ENCODE measurements around the gene CHRNA3. TPM values are rescaled to one million over a fixed set of nuclear protein-coding genes. Genes with fewer than 3 reads are reported as not detected.
"Not testable (repeated sequence)": the region's sequence is repeated elsewhere in the genome, so short reads cannot be mapped to it uniquely, and the experiment has no call there.

CHRNA3 gene
- total RNA-seq, 1 experiment from 2014 or later: not detected

DNA sequence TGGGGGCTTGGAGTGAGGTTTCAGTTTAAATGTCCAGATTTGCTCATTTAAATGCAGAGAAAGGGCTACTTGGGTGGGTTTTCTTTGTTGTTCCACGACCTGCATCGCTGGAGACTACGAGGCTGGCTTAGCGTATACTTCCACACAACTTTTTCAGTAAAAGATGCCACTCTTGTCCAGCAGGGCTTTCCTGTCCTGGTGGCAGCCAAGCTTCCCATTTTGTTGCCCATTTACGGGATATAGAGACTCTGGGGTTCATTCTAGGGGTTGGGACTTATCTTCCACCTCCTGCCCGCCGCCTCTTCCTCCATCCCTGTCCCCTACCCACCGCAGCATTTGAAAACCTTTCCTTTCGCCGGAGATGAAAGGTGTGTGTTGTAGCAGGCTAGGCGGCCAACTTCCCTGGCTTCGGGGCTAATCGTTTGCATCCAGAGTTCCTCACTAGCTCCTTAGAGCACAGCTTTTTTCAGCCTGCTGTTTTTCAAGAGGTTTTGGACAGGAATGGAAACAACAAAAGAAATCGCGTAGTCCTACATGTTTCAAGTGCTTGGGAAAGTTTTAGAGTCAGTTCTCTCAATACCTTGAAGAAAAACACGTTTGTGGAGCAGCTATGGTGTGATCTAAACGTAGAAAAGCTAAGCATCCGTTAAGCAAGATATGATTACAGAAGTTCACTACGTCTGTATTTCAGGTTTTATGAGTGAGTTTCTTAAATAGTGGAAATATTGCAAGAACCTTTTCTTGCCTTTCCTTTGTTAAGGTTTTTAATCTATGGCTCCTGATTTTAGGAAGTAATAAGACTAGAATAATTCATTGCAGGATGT is 54.6 kb downstream of the CHRNA3 start:
- no peaks in the 10 kb centered on the region for H3K9me3 ChIP-seq (ENCODE audit: low read length)
- no peaks in the 10 kb centered on the region for H4K20me1 ChIP-seq (ENCODE audit: insufficient read depth, low read depth, low read length)
- peak overlapping the region; percentile 61 for H3K4me2 ChIP-seq (ENCODE audit: low read depth, low read length, poor library complexity, severe bottlenecking)
- H3K9ac ChIP-seq (ENCODE audit: low read length): peak overlapping the region; percentile 62
- H2AFZ ChIP-seq (ENCODE audit: low read length): peak overlapping the region; percentile 71; the same call in 1 of the 2 replicates
- no peaks in the 10 kb centered on the region for H3K27me3 ChIP-seq (ENCODE audit: low read length)
- DNase-seq: no peak
- no peak overlapping the region for H3K27ac ChIP-seq (ENCODE audit: low read length)
- H3K9me2 ChIP-seq (replicated peaks; ENCODE audit: insufficient read depth, low read length): no peaks in the 10 kb centered on the region
- H3K36me3 ChIP-seq (ENCODE audit: insufficient read depth, low read length): no peaks in the 10 kb centered on the region
- no peaks in the 10 kb centered on the region for H3K79me2 ChIP-seq (ENCODE audit: low read length)
- peaks cover 10% of the 10 kb centered on the region for H3K4me1 ChIP-seq (ENCODE audit: low read length)
- peak overlapping the region; percentile 54 for H3K4me3 ChIP-seq (ENCODE audit: low read length)

DNA sequence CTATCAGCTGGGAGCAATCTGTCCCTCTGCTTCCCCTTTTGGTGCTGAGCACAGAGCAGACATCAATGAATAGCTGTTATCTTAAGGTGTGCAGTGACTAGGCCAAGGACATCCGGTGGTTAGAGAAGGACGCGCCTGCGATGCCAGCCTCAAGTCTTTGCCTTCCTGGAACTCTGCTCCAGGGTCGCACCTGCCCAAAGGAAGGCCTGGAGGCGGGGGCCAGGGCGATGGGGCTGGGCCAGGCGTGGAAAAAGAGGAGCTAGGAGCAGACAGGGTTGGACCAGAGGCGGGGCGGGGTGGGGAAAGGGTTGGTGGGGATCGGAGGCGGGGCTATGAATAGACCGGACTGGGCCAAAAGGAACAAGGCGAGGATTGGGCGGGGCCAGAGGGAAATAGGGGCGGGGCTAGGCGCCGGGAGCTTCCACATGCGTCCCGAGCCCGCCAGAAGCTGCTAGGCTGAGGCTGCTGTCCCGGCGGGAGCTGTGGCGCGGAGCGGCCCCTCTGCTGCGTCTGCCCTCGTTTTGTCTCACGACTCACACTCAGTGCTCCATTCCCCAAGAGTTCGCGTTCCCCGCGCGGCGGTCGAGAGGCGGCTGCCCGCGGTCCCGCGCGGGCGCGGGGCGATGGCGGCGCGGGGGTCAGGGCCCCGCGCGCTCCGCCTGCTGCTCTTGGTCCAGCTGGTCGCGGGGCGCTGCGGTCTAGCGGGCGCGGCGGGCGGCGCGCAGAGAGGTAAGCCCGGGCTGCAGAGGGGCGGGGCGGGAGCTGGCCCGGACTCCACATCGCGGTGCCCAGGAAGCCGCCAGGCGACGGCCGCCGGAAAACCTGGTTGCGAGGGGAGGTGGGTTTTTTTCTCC is 55.5 kb downstream of the CHRNA3 start, which contains the start of gene CHRNA5:
Gene CHRNA5 (plus strand): TSS at position 424 of the 854 bp plus-strand sequence. CDS start 200 bp downstream, at position 624.
- H3K9ac ChIP-seq (ENCODE audit: low read length): peak within 1 kb of the TSS; percentile 62
- no peaks in the 10 kb centered on the region for H4K20me1 ChIP-seq (ENCODE audit: insufficient read depth, low read depth, low read length)
- peak within 1 kb of the TSS; percentile 75 for H2AFZ ChIP-seq (ENCODE audit: low read length)
- no peaks in the 10 kb centered on the region for H3K9me3 ChIP-seq (ENCODE audit: low read length)
- H3K4me1 ChIP-seq (ENCODE audit: low read length): peaks cover 10% of the 10 kb centered on the region
- H3K27me3 ChIP-seq (ENCODE audit: low read length): no peaks in the 10 kb centered on the region
- DNase-seq: peak; percentile 49
- H3K27ac ChIP-seq (ENCODE audit: low read length): no peak within 1 kb of the TSS
- H3K4me3 ChIP-seq (ENCODE audit: low read length): peak within 1 kb of the TSS; percentile 54
- H3K9me2 ChIP-seq (replicated peaks; ENCODE audit: insufficient read depth, low read length): no peaks in the 10 kb centered on the region
- H3K36me3 ChIP-seq (ENCODE audit: insufficient read depth, low read length): no peaks in the 10 kb centered on the region
- no peaks in the 10 kb centered on the region for H3K79me2 ChIP-seq (ENCODE audit: low read length)
- H3K4me2 ChIP-seq (ENCODE audit: low read depth, low read length, poor library complexity, severe bottlenecking): peak within 1 kb of the TSS; percentile 61

DNA sequence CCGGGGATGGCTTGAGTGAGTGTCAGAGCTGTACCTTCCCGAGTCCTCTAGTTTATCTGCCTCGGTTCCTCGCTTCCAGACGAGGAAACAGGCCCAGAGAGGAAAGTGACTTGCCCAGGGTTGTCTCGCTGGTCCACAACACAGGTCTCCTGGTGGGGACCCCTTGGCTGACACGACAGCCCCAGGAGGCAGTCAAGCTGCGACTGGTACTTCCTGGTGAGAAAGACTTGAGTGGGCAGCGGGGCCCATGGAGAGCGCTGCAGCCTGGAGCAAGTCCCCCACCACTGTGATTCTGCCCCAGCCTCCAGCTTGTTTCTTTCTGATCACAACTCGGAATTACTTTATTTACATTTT is 56.1 kb downstream of the CHRNA3 start:
- no peaks in the 10 kb centered on the region for H3K27me3 ChIP-seq (ENCODE audit: low read length)
- peak overlapping the region; percentile 61 for H3K4me2 ChIP-seq (ENCODE audit: low read depth, low read length, poor library complexity, severe bottlenecking)
- no peaks in the 10 kb centered on the region for H4K20me1 ChIP-seq (ENCODE audit: insufficient read depth, low read depth, low read length)
- H3K9me3 ChIP-seq (ENCODE audit: low read length): no peaks in the 10 kb centered on the region
- no peaks in the 10 kb centered on the region for H3K79me2 ChIP-seq (ENCODE audit: low read length)
- DNase-seq: no peak
- H2AFZ ChIP-seq (ENCODE audit: low read length): peak overlapping the region; percentile 75
- H3K27ac ChIP-seq (ENCODE audit: low read length): no peak overlapping the region
- H3K9me2 ChIP-seq (replicated peaks; ENCODE audit: insufficient read depth, low read length): no peaks in the 10 kb centered on the region
- peaks cover 10% of the 10 kb centered on the region for H3K4me1 ChIP-seq (ENCODE audit: low read length)
- H3K9ac ChIP-seq (ENCODE audit: low read length): peak overlapping the region; percentile 62; the same call in 1 of the 2 replicates
- H3K36me3 ChIP-seq (ENCODE audit: insufficient read depth, low read length): no peaks in the 10 kb centered on the region
- H3K4me3 ChIP-seq (ENCODE audit: low read length): peak overlapping the region; percentile 54; the same call in 1 of the 2 replicates

DNA sequence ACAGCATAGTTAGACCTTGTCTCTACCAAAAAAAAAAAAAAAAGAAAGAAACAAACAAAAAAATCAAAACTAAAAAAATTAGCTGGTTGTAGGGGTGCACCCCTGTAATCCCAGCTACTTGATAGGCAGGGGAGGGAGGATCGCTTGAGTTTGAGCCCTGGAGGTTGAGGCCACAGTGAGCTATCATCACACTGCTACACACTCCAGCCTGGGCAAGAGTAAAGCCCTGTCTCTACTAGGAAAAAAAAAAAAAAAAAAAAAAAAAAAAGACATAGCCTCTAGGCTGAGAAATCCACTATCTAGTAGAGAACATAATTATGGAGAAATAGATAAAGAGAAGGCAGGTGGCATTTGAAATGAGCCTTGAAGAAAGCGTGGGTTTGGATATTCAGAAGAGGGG is 57.7 kb downstream of the CHRNA3 start:
- Histone ChIP-seq H2AFZ (ENCODE audit: low read length) (no peak overlapping the region), H3K4me3 (ENCODE audit: low read length) (no peak overlapping the region), H3K9me3 (ENCODE audit: low read length) (no peaks in the 10 kb centered on the region), H3K27me3 (ENCODE audit: low read length) (no peaks in the 10 kb centered on the region), H3K4me2 (ENCODE audit: low read depth, low read length, poor library complexity, severe bottlenecking) (no peak overlapping the region), H3K9me2 (replicated peaks; ENCODE audit: insufficient read depth, low read length) (no peaks in the 10 kb centered on the region), H3K9ac (ENCODE audit: low read length) (no peak overlapping the region), H3K36me3 (ENCODE audit: insufficient read depth, low read length) (no peaks in the 10 kb centered on the region), H3K27ac (ENCODE audit: low read length) (no peak overlapping the region), H3K4me1 (ENCODE audit: low read length) (peaks cover 10% of the 10 kb centered on the region), H3K79me2 (ENCODE audit: low read length) (no peaks in the 10 kb centered on the region), H4K20me1 (ENCODE audit: insufficient read depth, low read depth, low read length) (no peaks in the 10 kb centered on the region)
- no peak for DNase-seq

DNA sequence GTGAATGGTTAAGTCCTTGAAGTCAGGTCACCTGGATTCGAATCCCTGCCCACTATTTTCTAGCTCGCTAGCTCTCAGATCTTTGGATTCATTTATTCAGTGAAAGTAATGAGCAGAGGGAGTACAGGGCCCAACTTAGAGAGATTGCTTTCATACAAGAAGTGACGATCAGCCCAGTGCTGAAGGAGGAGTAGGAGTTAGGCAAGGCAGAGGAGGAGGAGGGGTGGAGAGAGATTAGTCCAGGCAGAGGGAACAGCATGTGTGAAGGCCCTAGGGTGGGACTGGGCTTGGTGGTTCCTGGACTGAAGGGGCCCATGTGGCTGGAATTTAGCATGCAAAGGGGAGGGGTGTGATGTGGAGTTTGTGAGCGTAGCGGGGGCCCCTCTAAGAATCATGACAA is 59.3 kb downstream of the CHRNA3 start:
- no peaks in the 10 kb centered on the region for H3K79me2 ChIP-seq (ENCODE audit: low read length)
- H3K27me3 ChIP-seq (ENCODE audit: low read length): no peaks in the 10 kb centered on the region
- no peaks in the 10 kb centered on the region for H3K36me3 ChIP-seq (ENCODE audit: insufficient read depth, low read length)
- H3K27ac ChIP-seq (ENCODE audit: low read length): no peak overlapping the region
- H3K4me1 ChIP-seq (ENCODE audit: low read length): peaks cover 10% of the 10 kb centered on the region
- H4K20me1 ChIP-seq (ENCODE audit: insufficient read depth, low read depth, low read length): no peaks in the 10 kb centered on the region
- no peaks in the 10 kb centered on the region for H3K9me3 ChIP-seq (ENCODE audit: low read length)
- H3K4me2 ChIP-seq (ENCODE audit: low read depth, low read length, poor library complexity, severe bottlenecking): no peak overlapping the region
- no peak overlapping the region for H2AFZ ChIP-seq (ENCODE audit: low read length)
- DNase-seq: no peak
- H3K4me3 ChIP-seq (ENCODE audit: low read length): no peak overlapping the region
- no peaks in the 10 kb centered on the region for H3K9me2 ChIP-seq (replicated peaks; ENCODE audit: insufficient read depth, low read length)
- H3K9ac ChIP-seq (ENCODE audit: low read length): no peak overlapping the region

DNA sequence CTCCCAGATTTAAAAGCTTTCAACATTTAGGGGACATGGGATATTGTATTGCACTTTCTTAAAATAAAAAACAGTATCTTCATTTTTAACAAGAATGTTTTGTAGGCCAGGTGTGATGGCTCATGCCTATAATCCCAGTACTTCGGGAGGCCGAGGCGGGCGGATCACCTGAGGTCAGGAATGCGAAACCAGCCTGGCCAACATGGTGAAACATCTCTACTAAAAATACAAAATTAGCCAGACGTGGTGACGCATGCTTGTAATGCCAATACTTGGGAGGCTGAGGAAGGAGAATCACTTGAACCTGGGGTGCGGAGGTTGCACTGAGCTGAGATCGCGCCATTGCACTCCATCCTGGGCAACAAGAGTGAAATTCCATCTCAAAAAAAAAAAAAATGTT is 60.6 kb downstream of the CHRNA3 start:
- H3K4me1 ChIP-seq (ENCODE audit: low read length); H4K20me1 ChIP-seq (ENCODE audit: insufficient read depth, low read depth, low read length); H3K9ac ChIP-seq (ENCODE audit: low read length); H3K36me3 ChIP-seq (ENCODE audit: insufficient read depth, low read length); H2AFZ ChIP-seq (ENCODE audit: low read length); DNase-seq; H3K9me2 ChIP-seq (replicated peaks; ENCODE audit: insufficient read depth, low read length); H3K4me2 ChIP-seq (ENCODE audit: low read depth, low read length, poor library complexity, severe bottlenecking); H3K9me3 ChIP-seq (ENCODE audit: low read length); H3K4me3 ChIP-seq (ENCODE audit: low read length); H3K79me2 ChIP-seq (ENCODE audit: low read length); H3K27ac ChIP-seq (ENCODE audit: low read length); H3K27me3 ChIP-seq (ENCODE audit: low read length): not testable (repeated sequence)

DNA sequence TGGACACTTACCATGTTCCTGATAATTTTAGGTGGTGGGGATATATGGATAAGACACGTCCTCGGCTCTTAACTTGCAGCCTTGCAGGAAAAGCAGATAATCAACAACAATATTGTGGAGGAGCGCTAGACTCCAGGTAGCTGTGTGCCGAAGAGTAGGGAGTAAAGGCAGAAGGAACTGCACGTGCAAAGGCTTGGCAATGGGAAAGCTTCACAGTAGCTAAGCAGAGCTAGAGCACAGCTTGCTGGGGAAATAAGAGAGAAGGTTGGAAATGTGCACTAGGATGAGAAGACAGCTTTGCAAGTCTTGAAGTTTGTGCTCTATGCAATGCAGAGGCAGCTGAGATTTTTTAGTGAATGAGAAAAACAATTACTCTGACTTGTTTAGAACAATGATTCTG is 68.2 kb downstream of the CHRNA3 start:
- H3K79me2 ChIP-seq (ENCODE audit: low read length): no peaks in the 10 kb centered on the region
- no peak overlapping the region for H3K27ac ChIP-seq (ENCODE audit: low read length)
- H3K9me3 ChIP-seq (ENCODE audit: low read length): no peaks in the 10 kb centered on the region
- H3K9me2 ChIP-seq (replicated peaks; ENCODE audit: insufficient read depth, low read length): no peaks in the 10 kb centered on the region
- no peaks in the 10 kb centered on the region for H3K4me1 ChIP-seq (ENCODE audit: low read length)
- no peak overlapping the region for H2AFZ ChIP-seq (ENCODE audit: low read length)
- H4K20me1 ChIP-seq (ENCODE audit: insufficient read depth, low read depth, low read length): no peaks in the 10 kb centered on the region
- no peaks in the 10 kb centered on the region for H3K27me3 ChIP-seq (ENCODE audit: low read length)
- H3K36me3 ChIP-seq (ENCODE audit: insufficient read depth, low read length): peaks cover 15% of the 10 kb centered on the region; the same call in 1 of the 2 replicates
- no peak overlapping the region for H3K4me2 ChIP-seq (ENCODE audit: low read depth, low read length, poor library complexity, severe bottlenecking)
- no peak overlapping the region for H3K4me3 ChIP-seq (ENCODE audit: low read length)
- DNase-seq: no peak
- H3K9ac ChIP-seq (ENCODE audit: low read length): no peak overlapping the region

DNA sequence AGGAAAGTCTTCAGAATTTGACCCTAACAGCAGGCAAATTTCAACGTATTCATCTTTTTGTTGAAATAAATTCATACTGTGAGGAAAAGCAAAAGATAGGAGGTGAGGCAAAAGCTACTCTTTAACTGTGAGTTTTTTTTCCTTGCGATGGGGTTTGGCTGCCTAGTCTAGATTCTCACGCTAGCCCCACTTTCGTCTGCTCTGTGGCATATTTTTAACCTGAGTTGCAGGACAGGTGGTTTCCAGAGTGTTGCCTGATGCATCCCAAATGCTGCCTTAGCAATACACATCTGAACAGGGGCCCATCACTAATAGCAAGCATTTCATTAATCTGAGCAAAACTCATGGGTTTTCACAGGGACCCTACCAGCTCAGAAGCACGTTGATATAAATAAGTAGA is 68.9 kb downstream of the CHRNA3 start:
- DNase-seq: no peak
- Histone ChIP-seq H3K9me2 (replicated peaks; ENCODE audit: insufficient read depth, low read length) (no peaks in the 10 kb centered on the region), H3K9me3 (ENCODE audit: low read length) (no peaks in the 10 kb centered on the region), H3K9ac (ENCODE audit: low read length) (no peak overlapping the region), H3K36me3 (ENCODE audit: insufficient read depth, low read length) (peaks cover 19% of the 10 kb centered on the region; the same call in 1 of the 2 replicates), H3K4me1 (ENCODE audit: low read length) (no peaks in the 10 kb centered on the region), H3K27ac (ENCODE audit: low read length) (no peak overlapping the region), H3K4me3 (ENCODE audit: low read length) (no peak overlapping the region), H3K4me2 (ENCODE audit: low read depth, low read length, poor library complexity, severe bottlenecking) (no peak overlapping the region), H2AFZ (ENCODE audit: low read length) (no peak overlapping the region), H3K27me3 (ENCODE audit: low read length) (no peaks in the 10 kb centered on the region), H3K79me2 (ENCODE audit: low read length) (no peaks in the 10 kb centered on the region), H4K20me1 (ENCODE audit: insufficient read depth, low read depth, low read length) (no peaks in the 10 kb centered on the region)

Data from Karpas-422 (cell line).